Activated naive CD4-positive, alpha-beta T cell treated with anti-CD3 and anti-CD28 coated beads for 36 hours (primary cell): ENCODE results near the gene PTGIS. TPM values are rescaled to one million over a fixed set of nuclear protein-coding genes. Genes with fewer than 3 reads are reported as not detected.

ENCODE experiments used
- CTCF ChIA-PET: fragments of 350-600 bp; sonication (Branson Sonifier 250); formaldehyde crosslinking; loops from one replicate; lab custom pipeline; 2021; ENCODE audit warnings: antibody characterized with exemption; lab: Charles Lee
- DNase-seq: peaks from one replicate; pipeline ENCODE4 v3.0.0-alpha.2; 2020
- H3K27ac Mint-ChIP-seq: one replicate; pipeline ENCODE4 v1.8.0; 2021; ENCODE audit warnings: mild to moderate bottlenecking, mixed read lengths
- H3K27me3 Mint-ChIP-seq: one replicate; pipeline ENCODE4 v1.8.0; 2021; ENCODE audit warnings: low read depth, mixed read lengths
- H3K36me3 Mint-ChIP-seq: one replicate; pipeline ENCODE4 v1.8.0; 2021; ENCODE audit warnings: low read depth, mixed read lengths
- H3K4me1 Mint-ChIP-seq: one replicate; pipeline ENCODE4 v1.8.0; 2021; ENCODE audit warnings: low read depth, mixed read lengths
- H3K4me3 Mint-ChIP-seq: one replicate; pipeline ENCODE4 v1.8.0; 2021; ENCODE audit warnings: mild to moderate bottlenecking, moderate library complexity, mixed read lengths
- H3K9me3 Mint-ChIP-seq: one replicate; pipeline ENCODE4 v1.8.0; 2021; ENCODE audit warnings: mixed read lengths
- intact Hi-C: fragments of 100-400 bp; cut with micrococcal nuclease; formaldehyde crosslinking; loops from one replicate; pipeline ENCODE4 v1.15.1; 2023
- total RNA-seq, 2 experiments: library from RNA; stranded (reverse); gene quantifications; one replicate each; pipeline ENCODE4 v1.2.3, GENCODE V29; 2021

Gene PTGIS
- total RNA-seq, 2 experiments from 2014 or later: not detected

GRCh38 chr20:49461894-49462620, 105.9 kb downstream of the PTGIS start:
- no peaks in the 10 kb centered on the region for H3K9me3 Mint-ChIP-seq
- H3K36me3 Mint-ChIP-seq: no peaks in the 10 kb centered on the region
- H3K27ac Mint-ChIP-seq: no peak overlapping the region
- H3K27me3 Mint-ChIP-seq: peaks cover 5% of the 10 kb centered on the region
- no peak overlapping the region for H3K4me3 Mint-ChIP-seq
- no peaks in the 10 kb centered on the region for H3K4me1 Mint-ChIP-seq
- no peak for DNase-seq
- CTCF ChIA-PET: interaction anchor here (0.9 to 2.1 kb wide), 2 partner anchors 38 to 129 kb away, joined by 3 to 4 read pairs; no protein-coding TSS in a partner anchor
- intact Hi-C loops: no loop called here

- CTCF ChIA-PET: no interaction called here
- H3K4me1 Mint-ChIP-seq: no peaks in the 10 kb centered on the region
- no peak overlapping the region for H3K27ac Mint-ChIP-seq
- no peaks in the 10 kb centered on the region for H3K9me3 Mint-ChIP-seq
- no peak for DNase-seq
- no peak overlapping the region for H3K4me3 Mint-ChIP-seq
- intact Hi-C loops: no loop called here
- H3K36me3 Mint-ChIP-seq: no peaks in the 10 kb centered on the region
- peaks cover 5% of the 10 kb centered on the region for H3K27me3 Mint-ChIP-seq
These were observed 107.0 kb downstream of the PTGIS start for GRCh38 chr20:49460916-49461315.

GRCh38 chr20:49460131-49460530, 107.8 kb downstream of the PTGIS start:
- CTCF ChIA-PET: no interaction called here
- Mint-ChIP-seq H3K27ac (no peak overlapping the region), H3K9me3 (no peaks in the 10 kb centered on the region), H3K4me1 (no peaks in the 10 kb centered on the region), H3K36me3 (no peaks in the 10 kb centered on the region), H3K4me3 (no peak overlapping the region), H3K27me3 (peaks cover 5% of the 10 kb centered on the region)
- no peak for DNase-seq
- intact Hi-C loops: no loop called here

- no peaks in the 10 kb centered on the region for H3K9me3 Mint-ChIP-seq
- no peaks in the 10 kb centered on the region for H3K4me1 Mint-ChIP-seq
- H3K27me3 Mint-ChIP-seq: peaks cover 7% of the 10 kb centered on the region
- no peak overlapping the region for H3K4me3 Mint-ChIP-seq
- H3K27ac Mint-ChIP-seq: no peak overlapping the region
- DNase-seq: no peak
- intact Hi-C loops: no loop called here
- H3K36me3 Mint-ChIP-seq: no peaks in the 10 kb centered on the region
- CTCF ChIA-PET: no interaction called here
These were observed 108.3 kb downstream of the PTGIS start for GRCh38 chr20:49459684-49460083.

GRCh38 chr20:49457444-49457843, 110.5 kb downstream of the PTGIS start:
- CTCF ChIA-PET: no interaction called here
- Mint-ChIP-seq H3K36me3 (no peaks in the 10 kb centered on the region), H3K4me3 (no peak overlapping the region), H3K4me1 (no peaks in the 10 kb centered on the region), H3K27ac (no peak overlapping the region), H3K27me3 (peaks cover 7% of the 10 kb centered on the region), H3K9me3 (no peaks in the 10 kb centered on the region)
- intact Hi-C loops: no loop called here
- DNase-seq: no peak

GRCh38 chr20:49456646-49457045, 111.3 kb downstream of the PTGIS start:
- H3K9me3 Mint-ChIP-seq: no peaks in the 10 kb centered on the region
- H3K4me1 Mint-ChIP-seq: no peaks in the 10 kb centered on the region
- no peak for DNase-seq
- no peaks in the 10 kb centered on the region for H3K36me3 Mint-ChIP-seq
- peaks cover 7% of the 10 kb centered on the region for H3K27me3 Mint-ChIP-seq
- H3K27ac Mint-ChIP-seq: no peak overlapping the region
- CTCF ChIA-PET: no interaction called here
- no peak overlapping the region for H3K4me3 Mint-ChIP-seq
- intact Hi-C loops: no loop called here

- H3K4me3 Mint-ChIP-seq: no peak overlapping the region
- peaks cover 7% of the 10 kb centered on the region for H3K27me3 Mint-ChIP-seq
- H3K9me3 Mint-ChIP-seq: no peaks in the 10 kb centered on the region
- no peaks in the 10 kb centered on the region for H3K4me1 Mint-ChIP-seq
- intact Hi-C loops: no loop called here
- CTCF ChIA-PET: no interaction called here
- no peak for DNase-seq
- no peak overlapping the region for H3K27ac Mint-ChIP-seq
- no peaks in the 10 kb centered on the region for H3K36me3 Mint-ChIP-seq
These were observed 112.2 kb downstream of the PTGIS start for GRCh38 chr20:49455691-49456090.

Other genes starting within 250 kb of the PTGIS start
- gene KCNB1, start 85.5 kb downstream of the PTGIS start, total RNA-seq: not detected
- 10 to 100 TPM; 18.6 to 19.0 TPM for gene B4GALT5, start 145.7 kb upstream of the PTGIS start, total RNA-seq
- gene SLC9A8, start 244.7 kb upstream of the PTGIS start, total RNA-seq: 10 to 100 TPM; 11.2 to 11.4 TPM